GM21529 (cell line): ENCODE results near the gene MOBP.
"Not testable (repeated sequence)": the region's sequence is repeated elsewhere in the genome, so short reads cannot be mapped to it uniquely, and the experiment has no call there.

Experiments
- ATAC-seq: cut with Tn5 transposase; IDR thresholded peaks from one replicate; pipeline ENCODE4 v1.9.1; 2021; ENCODE audit not compliant: unreplicated experiment

The MOBP gene

DNA sequence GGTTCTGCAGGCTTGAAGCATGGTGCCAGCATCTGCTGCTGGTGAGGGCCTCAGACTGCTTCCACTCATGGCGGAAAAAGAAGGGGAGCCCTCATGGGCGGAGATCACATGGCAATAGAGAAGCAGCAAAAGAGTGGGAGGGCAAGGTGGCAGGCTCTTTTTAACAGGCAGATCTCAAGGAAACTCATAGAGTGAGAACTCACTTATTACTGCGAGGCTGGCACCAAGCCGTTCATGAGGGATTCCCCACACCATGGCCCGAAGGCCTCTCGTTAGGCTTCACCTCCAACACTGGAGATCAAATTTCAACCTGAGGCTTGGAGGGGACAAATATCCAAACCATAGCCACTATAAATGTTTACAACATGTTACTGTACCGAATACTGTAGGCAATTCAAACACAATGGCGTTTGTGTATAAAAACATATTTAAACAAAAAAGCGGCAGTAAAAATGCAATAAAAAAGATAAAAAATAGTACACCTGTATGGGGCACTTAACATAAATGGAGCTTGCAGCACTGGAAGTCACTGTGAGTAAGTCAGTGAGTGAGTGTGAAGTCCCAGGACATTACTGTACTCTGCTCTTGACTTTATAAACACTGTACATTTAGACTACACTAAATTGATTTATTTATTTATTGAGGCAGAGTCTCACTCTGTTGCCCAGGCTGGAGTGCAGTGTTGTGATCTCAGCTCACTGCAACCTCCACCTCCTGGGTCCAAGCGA, 18.8 kb upstream of the MOBP start:
- no peak for ATAC-seq

DNA sequence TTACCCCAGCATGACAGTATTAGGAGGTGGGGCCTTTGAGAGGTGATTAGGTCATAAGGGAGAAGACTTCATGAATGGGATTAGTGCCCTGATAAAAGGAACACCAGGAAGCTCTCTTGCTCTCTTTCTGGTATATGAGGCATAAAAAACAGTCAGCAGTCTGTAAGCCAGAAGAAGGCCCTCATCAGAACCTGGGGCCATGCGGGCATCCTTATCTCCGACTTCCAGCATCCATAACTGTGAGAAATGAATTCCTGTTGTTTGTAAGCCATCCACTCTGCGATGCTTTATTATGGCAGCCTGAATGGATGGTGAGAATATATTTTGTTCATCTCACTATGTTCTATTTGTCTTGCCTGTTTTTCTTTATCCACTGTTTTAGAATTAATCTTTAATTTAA, 17.7 kb upstream of the MOBP start:
- no peak for ATAC-seq

DNA sequence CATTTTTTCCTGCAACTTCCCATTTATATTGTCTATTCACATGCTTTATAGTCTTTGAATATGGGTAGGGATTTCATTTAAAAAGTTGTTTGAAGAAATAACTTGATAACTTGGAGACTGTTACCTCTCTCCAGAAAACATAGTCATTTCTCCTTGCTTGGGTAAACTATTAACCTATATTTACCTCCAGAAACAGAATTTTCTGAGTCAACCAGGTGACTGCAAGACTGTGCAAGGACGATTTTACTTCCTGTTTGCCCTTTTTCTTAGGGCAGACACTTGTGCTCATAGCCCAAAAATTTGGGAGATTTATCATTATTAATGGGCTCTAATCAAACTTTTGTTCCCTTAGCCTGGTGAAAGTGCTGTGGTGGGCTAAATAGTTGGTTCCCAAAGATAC, 14.3 kb upstream of the MOBP start:
- ATAC-seq, result peak; percentile 52

DNA sequence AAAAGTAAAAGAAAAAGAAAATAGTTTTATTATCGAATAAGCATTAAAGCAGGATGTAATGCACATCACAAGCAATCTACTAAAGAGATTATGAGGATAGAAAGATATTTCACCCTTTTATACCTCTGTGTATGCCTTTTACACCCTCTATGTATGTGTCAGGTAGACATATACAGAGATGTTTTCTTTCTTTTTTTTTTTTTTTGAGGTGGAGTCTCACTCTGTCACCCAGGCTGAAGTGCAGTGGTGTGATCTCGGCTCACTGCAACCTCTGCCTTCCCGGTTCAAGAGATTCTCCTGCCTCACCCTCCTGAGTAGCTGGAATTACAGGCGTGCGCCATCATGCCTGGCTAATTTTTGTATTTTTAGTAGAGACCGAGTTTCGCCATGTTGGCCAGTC, 13.6 kb upstream of the MOBP start:
- not testable (repeated sequence) for ATAC-seq

DNA sequence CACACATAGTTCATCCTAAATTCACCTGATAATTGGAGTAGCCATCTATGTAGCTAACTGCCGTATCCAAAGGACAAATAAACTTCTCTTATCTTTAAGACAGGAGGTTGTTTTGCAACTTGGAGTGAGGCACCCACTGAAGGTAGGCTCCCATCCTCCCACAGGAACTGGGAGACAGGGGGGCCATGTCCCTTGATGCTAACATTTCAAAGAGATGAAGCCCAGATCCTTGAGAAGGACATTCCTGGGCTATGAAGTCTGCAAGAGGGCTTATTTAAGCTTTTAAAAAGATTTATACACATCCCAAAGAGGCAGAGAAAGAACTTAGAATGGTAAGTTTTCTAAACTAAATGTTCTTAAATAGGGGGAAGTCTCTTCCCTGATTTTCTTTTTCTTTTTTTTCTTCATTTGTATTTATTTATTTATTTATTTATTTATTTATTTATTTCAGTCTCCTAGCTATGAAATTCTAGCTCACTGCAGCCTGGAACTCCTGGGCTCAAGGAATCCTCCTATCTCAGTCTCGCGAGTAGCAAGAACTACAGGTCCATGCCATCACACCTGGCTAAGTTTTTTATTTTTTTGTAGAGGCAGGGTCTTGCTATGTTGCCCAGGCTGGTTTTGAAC, 12.8 kb upstream of the MOBP start:
- ATAC-seq, result no peak

DNA sequence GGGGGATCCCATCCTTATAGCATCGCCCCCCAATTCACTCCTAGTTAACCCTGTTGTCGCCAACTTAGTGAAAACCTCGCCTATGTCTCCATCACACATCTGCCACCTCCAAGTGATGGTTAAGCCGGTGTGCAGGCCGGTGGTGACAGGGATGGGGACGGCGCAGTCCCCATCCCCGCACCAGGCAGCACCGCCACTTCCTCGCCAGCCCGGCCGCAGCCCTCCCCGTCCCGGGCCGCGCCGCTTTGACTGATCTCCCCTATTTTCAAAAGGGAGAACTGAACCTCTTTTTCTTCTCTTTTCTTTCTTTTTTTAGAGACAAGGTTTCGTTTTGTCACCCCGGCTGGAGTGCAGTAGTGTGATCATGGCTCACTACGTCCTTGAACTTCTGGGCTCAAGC, 11.3 kb upstream of the MOBP start:
- no peak for ATAC-seq

DNA sequence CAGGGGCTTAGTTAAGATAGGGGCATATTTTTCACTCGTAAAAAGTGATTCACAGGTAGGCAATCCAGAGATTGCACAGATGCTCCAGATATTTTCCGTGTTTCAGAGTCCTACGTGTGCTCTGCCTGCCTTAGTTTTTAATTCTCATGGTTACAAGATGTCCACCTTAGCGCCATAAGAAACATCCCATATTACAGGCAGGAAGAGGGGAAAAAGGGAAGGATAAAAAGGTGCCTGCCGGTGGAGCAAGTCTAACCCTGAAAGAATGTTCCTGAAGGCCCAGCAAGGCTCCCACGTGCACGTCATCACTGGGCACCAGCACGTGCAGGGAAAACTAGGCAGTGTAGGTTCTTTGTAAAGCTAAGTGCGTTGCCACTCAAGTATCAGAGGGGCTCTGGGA, 10.1 kb upstream of the MOBP start:
- no peak for ATAC-seq

DNA sequence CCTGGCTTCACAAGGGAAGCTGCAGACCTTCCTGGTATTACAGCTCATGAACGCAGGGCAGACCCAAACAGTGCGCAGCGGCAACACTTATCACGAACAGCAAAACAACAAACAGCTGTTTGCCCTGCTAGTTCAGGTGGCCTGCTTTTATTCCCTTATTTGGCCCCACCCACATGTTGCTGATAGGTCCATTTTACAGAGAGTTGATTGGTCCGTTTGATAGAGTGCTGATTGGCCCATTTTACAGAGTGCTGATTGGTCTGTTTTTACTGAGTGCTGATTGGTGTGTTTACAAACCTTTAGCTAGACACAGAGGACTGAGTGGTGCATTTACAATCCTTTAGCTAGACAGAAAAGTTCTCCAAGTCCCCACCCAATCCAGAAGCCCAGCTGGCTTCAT, 8.9 kb upstream of the MOBP start:
- not testable (repeated sequence) for ATAC-seq

DNA sequence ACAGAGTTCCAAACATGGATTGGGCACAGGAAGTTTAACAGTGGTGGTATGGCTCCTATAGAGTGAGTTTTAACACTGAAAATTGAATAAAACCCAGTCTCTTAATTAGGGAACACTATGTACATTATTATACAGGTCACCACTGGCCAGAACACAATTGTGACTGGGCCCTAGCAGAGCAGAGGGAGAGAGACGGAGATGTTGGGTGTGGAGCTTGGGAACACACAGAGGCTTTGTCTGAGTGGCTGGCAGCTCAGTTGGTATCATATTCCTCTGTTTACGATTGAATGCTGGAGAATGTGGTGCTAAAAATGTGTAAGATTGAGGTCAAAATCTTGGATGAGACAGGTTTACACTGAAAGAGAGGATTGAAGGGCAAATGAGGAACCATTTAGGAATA, 6.8 kb upstream of the MOBP start:
- no peak for ATAC-seq

DNA sequence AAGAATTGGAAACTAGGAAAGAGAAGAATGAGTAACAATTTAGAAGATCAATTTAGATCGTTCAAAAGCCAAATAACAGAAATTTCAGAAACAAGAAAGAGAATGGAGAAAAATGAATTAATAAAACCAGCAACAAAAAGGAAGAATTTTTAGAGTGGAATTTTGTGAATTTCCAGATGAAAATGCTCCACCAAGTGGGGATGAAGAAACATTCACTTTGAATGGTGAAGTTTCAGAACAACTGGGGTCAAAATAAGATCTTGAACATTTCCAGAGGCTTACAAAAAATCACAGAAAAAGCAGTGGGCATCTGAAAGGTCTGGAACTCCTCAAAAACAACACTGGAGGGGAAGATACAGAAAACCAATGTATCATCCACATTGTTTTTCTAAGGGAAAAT, 4.2 kb upstream of the MOBP start:
- ATAC-seq, result no peak

DNA sequence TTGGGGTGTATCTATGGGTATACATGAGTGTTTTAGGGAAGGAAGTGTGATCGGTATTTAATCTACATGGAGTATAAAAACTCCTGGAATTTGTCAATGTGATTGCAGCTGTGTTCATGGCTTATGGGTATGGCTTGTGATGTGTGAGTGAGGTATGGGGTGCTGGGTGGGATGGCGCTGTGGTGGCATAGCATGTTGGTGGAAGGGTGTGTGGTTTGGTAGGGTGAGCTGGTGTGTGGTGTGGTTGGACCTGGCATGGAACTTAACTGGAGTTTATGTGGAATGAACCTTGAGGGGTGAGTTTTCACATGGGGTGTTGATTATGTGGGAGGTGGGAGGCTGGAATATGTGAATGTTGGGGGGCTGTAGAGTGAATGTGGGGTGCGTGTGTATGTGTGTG, 492 bp upstream of the MOBP start:
- no peak for ATAC-seq

DNA sequence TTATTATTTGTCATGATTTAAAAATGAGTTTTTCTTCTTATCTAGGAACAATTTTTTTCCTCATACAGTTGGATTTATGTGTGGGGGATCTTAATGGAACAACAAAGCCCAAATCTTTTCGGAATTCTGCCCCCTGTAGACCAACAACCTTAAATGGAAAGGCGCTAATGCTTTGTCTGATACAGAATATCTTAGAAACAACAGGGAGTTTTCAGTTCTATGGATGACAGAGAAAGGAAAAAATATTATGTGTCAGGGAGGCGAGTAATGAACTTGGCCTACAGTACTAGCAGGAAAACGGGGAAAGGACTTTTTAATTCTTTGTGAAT, 592 bp downstream of the MOBP start:
- no peak for ATAC-seq

DNA sequence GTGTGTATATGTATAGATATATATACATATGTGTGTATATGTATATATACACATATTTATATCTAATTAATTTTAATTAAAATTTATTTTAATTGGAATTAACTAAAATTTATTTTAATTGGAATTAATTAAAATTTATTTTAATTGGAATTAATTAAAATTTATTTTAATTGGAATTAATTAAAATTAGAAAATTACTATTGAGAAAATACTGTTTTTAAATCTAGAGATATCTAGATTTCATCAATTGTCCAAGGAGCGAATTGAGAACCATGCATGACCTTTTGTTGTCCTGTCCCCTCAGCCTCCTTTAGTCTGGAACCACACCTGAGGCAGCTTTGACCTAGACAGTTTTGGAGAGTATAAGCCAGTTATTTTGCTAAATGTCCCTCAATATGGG, 1.8 kb downstream of the MOBP start:
- ATAC-seq, result no peak

DNA sequence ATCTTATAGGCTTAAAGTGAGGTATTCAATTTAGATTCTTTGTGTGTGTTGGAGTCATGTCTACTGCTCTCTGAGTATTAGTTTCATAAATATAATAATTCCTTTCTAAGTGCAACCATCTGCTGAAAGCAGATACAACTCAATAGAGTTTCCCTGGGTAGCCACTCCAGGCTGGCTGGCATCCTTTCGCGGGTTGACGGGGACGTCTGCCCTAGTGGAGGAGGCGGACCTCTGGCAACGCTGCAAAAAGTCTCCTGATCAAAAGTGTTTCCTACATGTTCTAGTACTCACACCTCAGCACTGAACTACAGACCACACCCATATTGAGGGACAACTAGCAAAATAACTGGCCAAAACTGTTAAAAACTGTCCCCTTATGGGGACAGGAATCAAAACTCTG, 2.5 kb downstream of the MOBP start:
- no peak for ATAC-seq

DNA sequence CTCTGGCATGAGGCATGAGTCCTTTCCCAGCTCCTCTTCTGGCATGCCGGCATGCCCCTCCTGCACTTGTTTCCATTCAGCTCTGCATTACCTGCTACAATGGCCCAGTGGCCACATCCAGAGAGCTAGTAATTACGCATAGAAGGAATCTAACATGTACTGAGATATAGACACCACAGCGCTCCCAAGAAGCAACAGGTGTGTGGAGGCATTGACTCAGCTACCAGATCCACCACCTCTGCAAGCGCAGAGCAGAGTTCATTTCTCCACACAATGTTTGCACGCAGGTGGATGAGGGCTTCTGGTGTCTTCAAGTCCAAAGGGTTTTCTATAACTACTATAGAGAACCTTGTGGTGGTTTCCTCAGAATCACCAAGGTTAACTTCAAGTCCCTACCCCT, 4.2 kb downstream of the MOBP start:
- no peak for ATAC-seq

DNA sequence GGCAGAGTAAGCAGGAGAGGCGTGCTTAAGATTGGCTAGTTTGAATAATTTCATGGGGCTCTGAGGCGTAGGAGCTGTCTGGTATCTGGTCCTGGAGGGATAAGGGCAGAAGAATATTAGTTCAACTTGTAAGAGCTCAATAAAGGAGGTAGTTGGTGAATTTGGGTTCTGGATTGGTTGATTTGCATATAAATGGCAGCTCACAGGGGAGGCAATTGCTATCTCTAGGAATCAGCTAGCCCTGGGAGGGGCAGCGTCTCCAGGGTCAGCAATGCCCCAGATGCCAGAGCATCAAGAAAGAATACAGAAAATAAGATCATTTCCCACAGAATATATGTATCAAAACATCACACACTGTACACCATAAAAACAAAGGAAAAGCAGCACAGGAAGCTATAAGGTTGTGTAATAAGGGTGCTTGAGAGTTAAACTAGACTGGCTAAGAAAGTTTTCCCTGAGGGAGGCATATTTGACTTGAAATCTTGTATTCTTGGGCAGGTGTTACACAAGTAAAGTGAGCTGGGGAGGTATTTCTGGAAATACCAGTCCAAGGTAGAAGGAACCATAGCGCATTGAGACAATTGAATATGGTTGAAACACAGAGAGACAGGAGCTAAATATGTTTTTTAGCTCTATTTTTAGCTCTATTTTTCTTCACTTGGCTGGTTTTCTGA, 6.1 kb downstream of the MOBP start:
- no peak for ATAC-seq

DNA sequence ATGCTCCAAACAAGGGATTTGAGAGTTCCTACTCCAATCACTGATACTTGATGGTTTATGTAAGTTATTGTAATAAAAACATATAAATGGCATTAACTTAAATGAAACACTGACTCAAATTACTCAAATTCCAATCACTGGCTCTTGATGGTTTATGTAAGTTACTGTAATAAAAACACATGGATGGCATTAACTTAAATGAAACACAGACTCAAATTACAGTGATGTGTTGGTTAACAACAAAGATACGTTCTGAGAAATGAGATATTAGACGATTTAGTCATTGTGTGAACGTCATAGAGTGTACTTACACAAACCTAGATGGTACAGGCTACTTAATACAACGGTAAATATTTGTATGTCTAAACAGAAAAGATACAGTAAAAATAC, 6.6 kb downstream of the MOBP start:
- no peak for ATAC-seq

DNA sequence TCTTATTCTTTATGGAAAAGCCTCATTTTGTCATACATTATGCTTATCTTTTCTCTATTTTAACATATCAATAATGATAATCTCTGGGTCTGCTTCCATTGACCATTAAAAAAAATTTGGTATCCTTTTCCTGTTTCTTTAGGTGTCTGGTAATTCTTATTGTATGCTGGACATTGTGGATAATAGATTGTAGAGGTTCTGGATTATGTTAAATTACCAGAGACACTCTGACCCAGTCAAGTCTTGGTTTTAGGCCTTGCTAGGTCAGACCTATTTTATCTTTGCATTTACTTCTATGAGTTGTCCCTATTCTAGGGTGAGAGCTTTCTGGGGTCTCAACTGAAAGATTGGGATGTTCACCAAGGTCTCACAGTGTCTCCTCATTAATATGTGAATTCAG, 9.3 kb downstream of the MOBP start:
- no peak for ATAC-seq

DNA sequence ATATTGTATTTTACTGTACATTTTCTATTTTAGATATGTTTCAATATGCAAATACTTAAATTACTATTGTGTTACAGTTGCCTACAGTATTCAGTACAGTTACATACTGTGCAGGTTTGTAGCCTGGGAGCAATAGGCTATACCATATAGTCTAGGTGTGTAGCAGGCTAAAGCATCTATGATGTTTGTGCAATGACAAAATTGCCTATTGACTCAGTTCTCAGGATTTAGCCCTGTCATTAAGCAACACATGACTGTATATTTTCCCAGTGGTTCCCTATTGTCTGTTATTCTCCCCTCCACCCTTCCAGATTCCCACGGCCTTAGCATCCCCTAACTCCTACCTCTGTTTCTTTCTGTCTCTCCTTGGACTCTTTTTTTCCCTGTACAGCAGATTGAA, 10.7 kb downstream of the MOBP start:
- ATAC-seq, result no peak

DNA sequence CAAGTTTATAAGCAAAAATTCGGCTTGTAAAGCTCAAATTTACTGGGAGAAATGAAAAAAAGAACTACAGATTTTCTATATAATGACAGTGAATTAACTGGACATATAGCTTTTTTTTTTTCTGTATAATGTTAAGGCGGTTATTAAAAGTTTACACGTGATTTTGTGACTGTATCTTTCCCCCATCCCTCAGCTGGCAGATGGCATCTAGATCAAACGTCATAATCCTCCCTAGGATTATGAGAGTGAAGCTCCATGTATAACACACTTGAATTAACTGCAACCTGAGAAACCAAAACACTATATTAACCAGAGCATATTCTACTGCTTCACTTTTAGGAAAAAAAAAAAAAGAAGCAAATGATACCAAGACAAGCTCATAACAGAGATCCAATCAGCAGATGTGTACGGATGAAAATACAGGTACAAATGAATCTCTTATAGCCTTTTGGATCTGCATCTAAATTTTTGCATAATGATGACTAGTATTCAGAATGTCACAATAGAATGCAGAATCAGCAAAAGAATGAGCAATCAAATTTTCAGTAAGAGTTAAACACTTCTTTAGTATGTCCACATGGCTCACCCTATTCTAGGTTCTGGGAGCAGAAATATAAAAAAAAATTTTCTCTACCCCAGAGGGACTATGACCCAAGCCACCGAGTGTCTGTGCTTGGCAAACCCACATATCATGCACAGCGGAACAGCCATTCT, 12.4 kb downstream of the MOBP start:
- no peak for ATAC-seq

DNA sequence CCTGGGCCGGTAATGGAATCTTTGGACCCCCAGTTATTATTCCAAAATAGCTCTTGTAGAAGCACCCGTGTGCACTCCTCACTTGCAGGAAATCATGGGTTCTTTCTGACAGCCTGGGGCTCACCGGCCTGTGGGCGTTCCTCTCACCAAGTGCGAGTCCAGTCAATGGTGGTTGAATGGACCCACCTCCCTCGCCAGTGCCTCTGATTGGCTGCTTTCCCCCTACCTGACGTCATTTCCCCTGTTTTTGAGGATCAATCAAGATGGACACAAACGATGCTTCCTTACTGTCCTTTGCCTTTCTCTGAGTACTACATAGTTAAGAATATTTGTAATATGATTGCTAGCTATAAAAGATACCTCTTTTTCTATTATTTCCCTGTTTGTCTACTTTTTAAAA, 18.1 kb downstream of the MOBP start:
- no peak for ATAC-seq

DNA sequence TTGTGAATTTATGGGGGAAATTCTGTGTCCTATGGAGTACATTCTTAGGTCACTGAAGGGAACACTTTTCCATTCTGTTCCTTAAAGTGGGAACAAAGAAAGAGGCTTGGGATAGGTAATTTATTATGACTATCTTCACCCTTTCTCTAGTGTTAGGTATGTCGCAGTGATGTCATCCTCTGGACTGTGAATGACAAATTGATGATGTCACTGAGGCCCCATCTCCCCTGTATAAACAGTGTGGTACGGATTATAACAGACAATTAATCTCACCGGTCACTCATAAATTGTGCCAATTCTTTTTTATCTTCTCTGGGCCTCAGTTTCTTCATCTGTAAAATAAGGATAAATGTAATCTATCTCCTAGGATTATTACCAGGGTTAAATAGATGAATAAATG, 23.5 kb downstream of the MOBP start:
- ATAC-seq, result no peak
